ENCODE data around the gene TMEM273. TPM values are rescaled to one million over a fixed set of nuclear protein-coding genes. Genes with fewer than 3 reads are reported as not detected.
A peak's percentile ranks its signal among the peaks of the same experiment; 100 is the strongest.

Gene TMEM273
- total RNA-seq, 1 experiment from 2014 or later: 0.09 TPM

DNA sequence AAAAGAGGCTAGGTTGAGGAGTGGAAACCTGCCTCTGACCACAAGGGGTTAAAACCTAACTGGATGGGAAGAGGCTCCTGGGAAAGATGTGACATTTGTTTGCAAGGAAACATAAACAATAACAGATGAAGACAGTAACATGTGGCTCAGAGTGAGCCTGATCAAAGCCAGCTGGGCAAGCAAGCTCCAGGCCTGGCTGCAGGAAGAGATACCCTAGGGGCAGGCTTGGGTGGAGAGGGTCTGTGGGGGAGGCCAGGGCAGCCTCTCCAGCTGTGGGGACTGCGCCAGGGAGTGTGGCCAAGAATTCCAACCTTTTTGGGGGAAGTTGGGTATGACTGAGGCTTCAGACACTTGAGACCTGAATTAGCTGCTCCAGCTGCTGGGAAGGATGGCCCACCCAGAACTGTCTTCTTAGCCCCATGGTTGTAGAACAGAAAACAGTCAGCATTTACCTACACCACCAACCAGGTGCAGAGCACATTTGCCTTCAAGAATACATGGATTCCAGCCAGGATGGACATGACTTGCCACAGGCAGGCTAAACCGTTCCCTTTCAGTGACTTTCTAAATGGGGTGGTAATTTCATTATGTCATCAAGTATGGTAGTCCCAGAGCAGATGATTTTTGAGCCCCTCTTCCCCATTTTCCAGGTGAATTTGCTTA, 44.0 kb downstream of the TMEM273 start:
- no peak for ATAC-seq
- no peak for DNase-seq (ENCODE audit: low spot score)
- TF ChIP-seq PRRX2 (CRISPR knock-in tag; IDR thresholded peaks at IDR 0.05): no peak
- TF ChIP-seq, protein P1, sequence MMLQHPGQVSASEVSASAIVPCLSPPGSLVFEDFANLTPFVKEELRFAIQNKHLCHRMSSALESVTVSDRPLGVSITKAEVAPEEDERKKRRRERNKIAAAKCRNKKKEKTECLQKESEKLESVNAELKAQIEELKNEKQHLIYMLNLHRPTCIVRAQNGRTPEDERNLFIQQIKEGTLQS (CRISPR knock-in tag; conservative IDR thresholded peaks at IDR 0.05): no peak
- TF ChIP-seq, protein P2, sequence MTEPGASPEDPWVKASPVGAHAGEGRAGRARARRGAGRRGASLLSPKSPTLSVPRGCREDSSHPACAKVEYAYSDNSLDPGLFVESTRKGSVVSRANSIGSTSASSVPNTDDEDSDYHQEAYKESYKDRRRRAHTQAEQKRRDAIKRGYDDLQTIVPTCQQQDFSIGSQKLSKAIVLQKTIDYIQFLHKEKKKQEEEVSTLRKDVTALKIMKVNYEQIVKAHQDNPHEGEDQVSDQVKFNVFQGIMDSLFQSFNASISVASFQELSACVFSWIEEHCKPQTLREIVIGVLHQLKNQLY (CRISPR knock-in tag; IDR thresholded peaks at IDR 0.05): no peak
- no peak for TF ChIP-seq CBFB (CRISPR knock-in tag; IDR thresholded peaks at IDR 0.05; ENCODE audit: low read depth)
- no peak for TF ChIP-seq IRF2 (CRISPR knock-in tag; IDR thresholded peaks at IDR 0.05; ENCODE audit: borderline replicate concordance, low read depth)
- no peak for TF ChIP-seq SP1 (CRISPR knock-in tag; conservative IDR thresholded peaks at IDR 0.05)
- TF ChIP-seq, protein P3, sequence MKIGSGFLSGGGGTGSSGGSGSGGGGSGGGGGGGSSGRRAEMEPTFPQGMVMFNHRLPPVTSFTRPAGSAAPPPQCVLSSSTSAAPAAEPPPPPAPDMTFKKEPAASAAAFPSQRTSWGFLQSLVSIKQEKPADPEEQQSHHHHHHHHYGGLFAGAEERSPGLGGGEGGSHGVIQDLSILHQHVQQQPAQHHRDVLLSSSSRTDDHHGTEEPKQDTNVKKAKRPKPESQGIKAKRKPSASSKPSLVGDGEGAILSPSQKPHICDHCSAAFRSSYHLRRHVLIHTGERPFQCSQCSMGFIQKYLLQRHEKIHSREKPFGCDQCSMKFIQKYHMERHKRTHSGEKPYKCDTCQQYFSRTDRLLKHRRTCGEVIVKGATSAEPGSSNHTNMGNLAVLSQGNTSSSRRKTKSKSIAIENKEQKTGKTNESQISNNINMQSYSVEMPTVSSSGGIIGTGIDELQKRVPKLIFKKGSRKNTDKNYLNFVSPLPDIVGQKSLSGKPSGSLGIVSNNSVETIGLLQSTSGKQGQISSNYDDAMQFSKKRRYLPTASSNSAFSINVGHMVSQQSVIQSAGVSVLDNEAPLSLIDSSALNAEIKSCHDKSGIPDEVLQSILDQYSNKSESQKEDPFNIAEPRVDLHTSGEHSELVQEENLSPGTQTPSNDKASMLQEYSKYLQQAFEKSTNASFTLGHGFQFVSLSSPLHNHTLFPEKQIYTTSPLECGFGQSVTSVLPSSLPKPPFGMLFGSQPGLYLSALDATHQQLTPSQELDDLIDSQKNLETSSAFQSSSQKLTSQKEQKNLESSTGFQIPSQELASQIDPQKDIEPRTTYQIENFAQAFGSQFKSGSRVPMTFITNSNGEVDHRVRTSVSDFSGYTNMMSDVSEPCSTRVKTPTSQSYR (CRISPR knock-in tag; IDR thresholded peaks at IDR 0.05): no peak
- no peak for TF ChIP-seq ATF1 (CRISPR knock-in tag; IDR thresholded peaks at IDR 0.05)
- no peak for TF ChIP-seq ZBTB21 (CRISPR knock-in tag; IDR thresholded peaks at IDR 0.05; ENCODE audit: borderline replicate concordance)
- TF ChIP-seq ZNF317 (CRISPR knock-in tag; IDR thresholded peaks at IDR 0.05; ENCODE audit: borderline replicate concordance, low read depth): no peak
- H3K9me3 Mint-ChIP-seq: peaks cover 24% of the 10 kb centered on the region
- no peaks in the 10 kb centered on the region for H3K27me3 Mint-ChIP-seq (ENCODE audit: low read depth)
- peaks cover 8% of the 10 kb centered on the region for H3K36me3 Mint-ChIP-seq
- H3K27ac Mint-ChIP-seq: no peak overlapping the region
- ChIA-PET POLR2A (no interaction called here), CTCF (interaction anchor here (1.1 kb wide), 1 partner anchor 18 kb away, joined by 3 read pairs; no protein-coding TSS in a partner anchor)
- H3K4me3 Mint-ChIP-seq: no peak overlapping the region
- H3K4me1 Mint-ChIP-seq: peaks cover 25% of the 10 kb centered on the region

DNA sequence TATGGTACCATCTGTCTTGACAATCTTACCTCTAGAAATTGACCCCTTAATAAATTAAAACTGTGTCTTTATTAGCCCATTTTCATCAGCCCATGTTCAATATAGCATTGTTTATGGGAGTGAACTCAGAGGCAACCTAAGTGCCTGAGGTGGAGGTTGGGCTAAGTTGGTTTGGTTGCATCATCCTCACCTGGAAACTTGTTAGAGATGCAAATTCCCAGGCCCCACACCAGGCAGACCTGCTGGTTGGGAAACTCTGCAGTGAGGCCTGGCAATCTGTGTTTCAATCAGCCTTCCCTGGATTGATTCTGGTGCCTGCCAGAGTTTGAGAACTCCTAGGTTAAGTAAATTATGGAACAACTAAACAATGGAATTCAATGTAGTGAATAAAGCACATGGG, 44.9 kb downstream of the TMEM273 start:
- H3K36me3 Mint-ChIP-seq: peaks cover 5% of the 10 kb centered on the region
- H3K4me1 Mint-ChIP-seq: peaks cover 25% of the 10 kb centered on the region
- peaks cover 20% of the 10 kb centered on the region for H3K9me3 Mint-ChIP-seq
- POLR2A ChIA-PET: no interaction called here
- no peak for TF ChIP-seq NFATC4 (CRISPR knock-in tag; IDR thresholded peaks at IDR 0.05)
- TF ChIP-seq, protein P1 (CRISPR knock-in tag; conservative IDR thresholded peaks at IDR 0.05): peak; percentile 72; the same call in 1 of the 2 replicates
- TF ChIP-seq, protein P4, sequence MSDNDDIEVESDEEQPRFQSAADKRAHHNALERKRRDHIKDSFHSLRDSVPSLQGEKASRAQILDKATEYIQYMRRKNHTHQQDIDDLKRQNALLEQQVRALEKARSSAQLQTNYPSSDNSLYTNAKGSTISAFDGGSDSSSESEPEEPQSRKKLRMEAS (CRISPR knock-in tag; IDR thresholded peaks at IDR 0.05): peak; percentile 33; the same call in 1 of the 2 replicates
- TF ChIP-seq, protein P5, sequence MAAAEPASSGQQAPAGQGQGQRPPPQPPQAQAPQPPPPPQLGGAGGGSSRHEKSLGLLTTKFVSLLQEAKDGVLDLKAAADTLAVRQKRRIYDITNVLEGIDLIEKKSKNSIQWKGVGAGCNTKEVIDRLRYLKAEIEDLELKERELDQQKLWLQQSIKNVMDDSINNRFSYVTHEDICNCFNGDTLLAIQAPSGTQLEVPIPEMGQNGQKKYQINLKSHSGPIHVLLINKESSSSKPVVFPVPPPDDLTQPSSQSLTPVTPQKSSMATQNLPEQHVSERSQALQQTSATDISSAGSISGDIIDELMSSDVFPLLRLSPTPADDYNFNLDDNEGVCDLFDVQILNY (CRISPR knock-in tag; IDR thresholded peaks at IDR 0.05): no peak
- H3K4me3 Mint-ChIP-seq: no peak overlapping the region
- peak; percentile 93 for ATAC-seq
- no peaks in the 10 kb centered on the region for H3K27me3 Mint-ChIP-seq (ENCODE audit: low read depth)
- DNase-seq (ENCODE audit: low spot score): peak; percentile 46
- CTCF ChIA-PET: interaction anchor here (1.0 kb wide), 1 partner anchor 18 kb away, joined by 3 read pairs; no protein-coding TSS in a partner anchor
- H3K27ac Mint-ChIP-seq: peak overlapping the region; percentile 71

DNA sequence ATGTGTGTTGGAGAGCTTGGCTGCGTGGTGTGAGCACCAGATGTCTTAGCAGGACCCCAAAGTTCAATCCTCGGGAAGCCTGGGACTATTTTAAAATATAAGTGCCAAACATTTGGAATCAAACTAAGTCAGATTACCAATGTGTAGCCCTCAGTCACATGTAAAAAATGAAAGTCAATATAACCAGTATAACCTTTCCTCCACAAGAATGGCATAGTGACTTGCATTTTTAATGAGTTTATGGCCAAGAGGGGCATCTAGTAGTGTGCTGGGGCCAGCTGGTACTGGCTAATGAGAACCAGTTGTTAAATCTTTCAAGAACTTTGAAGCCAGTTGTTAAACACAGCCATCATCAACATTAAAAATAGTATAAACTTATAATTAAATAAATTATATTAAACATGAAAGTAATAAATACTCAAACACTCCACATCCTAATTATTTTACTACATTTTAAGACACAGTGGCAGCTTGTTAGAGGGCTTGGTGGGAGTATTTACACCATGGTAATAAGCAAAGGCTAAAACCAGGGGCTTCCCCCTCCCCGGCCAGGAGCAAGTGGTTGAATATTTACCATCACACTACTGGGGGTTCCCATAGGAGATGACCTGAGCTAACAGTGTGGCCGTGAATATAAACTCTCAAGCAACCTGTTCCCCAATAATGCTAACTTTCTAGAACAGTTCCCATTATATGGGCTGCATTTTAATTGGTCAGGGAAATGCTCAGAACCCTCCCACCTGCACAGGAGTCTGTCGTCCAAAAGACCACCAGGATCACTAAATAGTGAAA, 46.5 kb downstream of the TMEM273 start:
- Mint-ChIP-seq H3K4me3 (no peak overlapping the region), H3K27me3 (ENCODE audit: low read depth) (no peaks in the 10 kb centered on the region), H3K36me3 (0 out of 2 replicates have a peak, but pooled peaks cover 2% of the 10 kb centered on the region), H3K9me3 (peaks cover 19% of the 10 kb centered on the region), H3K4me1 (peaks cover 30% of the 10 kb centered on the region), H3K27ac (no peak overlapping the region)
- ATAC-seq (no peak), DNase-seq (ENCODE audit: low spot score) (no peak)
- POLR2A ChIA-PET: no interaction called here
- CTCF ChIA-PET: no interaction called here
- TF ChIP-seq NR1H2 (CRISPR knock-in tag; IDR thresholded peaks at IDR 0.05) (no peak), ZNF396 (CRISPR knock-in tag; IDR thresholded peaks at IDR 0.05; ENCODE audit: borderline replicate concordance) (no peak), JAZF1 (CRISPR knock-in tag; IDR thresholded peaks at IDR 0.05) (no peak), JUN (CRISPR knock-in tag; IDR thresholded peaks at IDR 0.05) (no peak), FOXP1 (CRISPR knock-in tag; IDR thresholded peaks at IDR 0.05; ENCODE audit: borderline replicate concordance) (no peak), MYBL2 (CRISPR knock-in tag; IDR thresholded peaks at IDR 0.05) (no peak)
- TF ChIP-seq, protein P6, sequence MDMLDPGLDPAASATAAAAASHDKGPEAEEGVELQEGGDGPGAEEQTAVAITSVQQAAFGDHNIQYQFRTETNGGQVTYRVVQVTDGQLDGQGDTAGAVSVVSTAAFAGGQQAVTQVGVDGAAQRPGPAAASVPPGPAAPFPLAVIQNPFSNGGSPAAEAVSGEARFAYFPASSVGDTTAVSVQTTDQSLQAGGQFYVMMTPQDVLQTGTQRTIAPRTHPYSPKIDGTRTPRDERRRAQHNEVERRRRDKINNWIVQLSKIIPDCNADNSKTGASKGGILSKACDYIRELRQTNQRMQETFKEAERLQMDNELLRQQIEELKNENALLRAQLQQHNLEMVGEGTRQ (CRISPR knock-in tag; IDR thresholded peaks at IDR 0.05): no peak
- TF ChIP-seq, protein P7, sequence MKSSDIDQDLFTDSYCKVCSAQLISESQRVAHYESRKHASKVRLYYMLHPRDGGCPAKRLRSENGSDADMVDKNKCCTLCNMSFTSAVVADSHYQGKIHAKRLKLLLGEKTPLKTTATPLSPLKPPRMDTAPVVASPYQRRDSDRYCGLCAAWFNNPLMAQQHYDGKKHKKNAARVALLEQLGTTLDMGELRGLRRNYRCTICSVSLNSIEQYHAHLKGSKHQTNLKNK (CRISPR knock-in tag; IDR thresholded peaks at IDR 0.05): no peak
- TF ChIP-seq, protein P8, sequence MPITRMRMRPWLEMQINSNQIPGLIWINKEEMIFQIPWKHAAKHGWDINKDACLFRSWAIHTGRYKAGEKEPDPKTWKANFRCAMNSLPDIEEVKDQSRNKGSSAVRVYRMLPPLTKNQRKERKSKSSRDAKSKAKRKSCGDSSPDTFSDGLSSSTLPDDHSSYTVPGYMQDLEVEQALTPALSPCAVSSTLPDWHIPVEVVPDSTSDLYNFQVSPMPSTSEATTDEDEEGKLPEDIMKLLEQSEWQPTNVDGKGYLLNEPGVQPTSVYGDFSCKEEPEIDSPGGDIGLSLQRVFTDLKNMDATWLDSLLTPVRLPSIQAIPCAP (CRISPR knock-in tag; IDR thresholded peaks at IDR 0.05): no peak
